HK-2 (cell line): ENCODE data around the gene DPYSL5.
"Not testable (repeated sequence)": the region's sequence is repeated elsewhere in the genome, so short reads cannot be mapped to it uniquely, and the experiment has no call there.

Experiments
- DNase-seq: peaks from one replicate; pipeline ENCODE4 v3.0.0-alpha.2; 2018; ENCODE audit not compliant: unreplicated experiment

DPYSL5 gene

GRCh38 chr2:26847655-26848335 lies at the start of gene DPYSL5:
TSS of gene DPYSL5 (plus strand) at chr2:26848132. CDS start at chr2:26898500, 50,368 bp downstream.
- peak; percentile 65 for DNase-seq

DNA sequence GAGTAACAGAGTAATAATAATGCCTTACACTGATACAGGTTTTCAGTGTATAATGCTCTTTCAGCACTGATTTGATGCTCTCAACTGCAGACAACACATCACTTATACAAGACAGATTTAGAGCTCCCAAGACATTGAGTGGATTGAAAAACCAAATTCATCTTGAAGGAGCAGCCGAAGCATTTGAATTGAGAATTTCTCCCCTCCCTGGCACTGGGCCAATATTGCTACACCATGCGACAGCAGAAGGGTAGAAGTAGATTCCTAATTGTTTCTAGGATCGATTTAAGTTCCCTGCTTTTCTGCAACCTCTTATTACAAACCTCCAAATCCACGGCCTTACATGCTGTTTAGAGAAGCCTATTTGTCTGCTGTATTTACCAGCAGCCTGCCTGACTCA lies 46.6 kb upstream of the DPYSL5 start:
- DNase-seq: no peak

DNA sequence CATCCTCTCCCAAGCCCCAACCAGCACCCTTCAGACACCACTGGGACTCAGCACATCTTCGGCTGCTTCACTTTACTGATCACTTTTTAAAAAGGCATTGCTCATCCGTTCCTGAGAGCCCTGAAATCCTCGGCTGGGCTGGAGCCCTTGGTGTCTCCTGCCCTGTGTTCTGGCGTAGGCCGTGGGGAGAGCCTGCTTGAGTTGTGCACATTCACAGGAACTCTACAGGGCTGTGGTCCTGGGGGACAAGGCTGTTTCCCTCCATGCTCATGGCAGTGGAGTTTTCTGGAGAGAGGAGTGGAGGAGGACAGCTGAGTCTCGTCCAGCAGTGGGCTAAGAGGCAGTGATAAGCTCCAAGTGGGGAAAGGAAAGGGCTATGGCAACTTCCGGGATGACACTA lies 46.1 kb upstream of the DPYSL5 start:
- DNase-seq: no peak

DNA sequence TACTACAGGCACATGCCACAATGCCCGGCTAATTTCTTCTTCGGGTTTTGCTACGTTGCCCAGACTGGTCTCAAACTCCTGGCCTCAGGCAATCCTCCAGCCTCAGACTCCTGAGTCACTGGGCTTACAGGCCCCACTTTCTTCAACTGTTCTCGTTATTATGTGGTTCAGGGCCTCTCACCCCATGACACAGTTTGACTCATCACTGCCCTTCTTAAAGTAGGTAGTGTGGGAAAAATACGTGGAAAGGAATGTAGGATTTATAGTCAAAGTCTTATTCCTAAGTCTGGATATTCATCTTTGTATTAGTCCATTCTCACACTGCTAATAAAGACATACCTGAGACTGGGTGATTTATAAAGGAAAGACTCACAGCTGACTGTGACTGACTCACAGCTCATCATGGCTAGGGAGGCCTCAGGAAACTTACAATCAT lies 42.7 kb upstream of the DPYSL5 start:
- DNase-seq: peak; percentile 77

DNA sequence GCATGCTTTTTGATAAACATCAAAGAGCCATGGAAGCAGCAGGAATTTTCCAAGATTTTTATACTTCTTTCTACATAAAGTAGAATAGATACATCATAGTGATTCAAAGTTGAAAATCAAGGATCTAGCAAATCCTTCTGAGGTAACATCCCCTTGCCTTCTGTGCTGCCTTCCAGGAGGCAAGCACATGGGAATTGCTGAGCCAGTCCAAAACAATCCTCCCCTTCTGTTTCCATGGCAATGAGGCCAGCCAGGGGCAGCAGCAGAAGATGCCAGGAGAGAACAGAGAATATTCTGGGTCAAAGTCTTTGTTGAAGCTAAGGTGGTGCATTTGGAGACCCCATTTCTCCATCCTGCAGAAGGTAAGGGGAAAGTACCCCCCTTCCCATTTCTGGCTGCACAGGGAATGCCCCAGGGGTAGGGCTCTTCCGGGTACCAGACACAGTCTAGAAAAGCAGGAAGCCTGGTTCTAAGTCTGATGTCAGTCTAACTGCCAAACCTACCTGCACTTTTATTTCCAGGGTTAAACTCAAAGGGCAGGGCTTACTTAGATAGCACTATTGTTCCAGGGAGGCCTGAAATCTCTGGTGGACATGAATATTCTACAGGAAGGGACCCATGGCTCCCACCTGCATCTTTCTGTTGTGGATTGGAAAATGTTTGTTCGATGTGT lies 40.0 kb upstream of the DPYSL5 start:
- DNase-seq: no peak

GRCh38 chr2:26809211-26809610 lies 38.7 kb upstream of the DPYSL5 start:
- DNase-seq: no peak

GRCh38 chr2:26809876-26810577 lies 37.9 kb upstream of the DPYSL5 start:
- DNase-seq: no peak

DNA sequence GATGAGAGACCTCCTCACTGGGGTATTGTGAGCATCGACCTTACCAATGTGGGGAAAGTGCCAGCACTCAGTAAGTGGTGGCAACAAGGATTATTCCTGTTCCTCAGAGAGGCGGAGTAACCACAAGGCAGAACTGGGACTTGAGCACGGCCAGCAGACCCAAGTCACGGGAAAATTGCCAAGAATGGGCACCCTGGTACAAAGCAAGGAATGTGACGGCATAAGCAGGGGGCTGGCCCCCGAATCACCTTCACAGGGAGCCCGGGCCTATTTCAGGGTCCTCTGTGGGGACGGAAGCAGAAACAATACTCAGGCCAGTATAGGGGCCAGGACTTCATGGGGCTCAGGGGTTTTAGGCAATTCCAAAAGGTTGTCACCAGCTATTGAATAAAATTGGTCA lies 36.7 kb upstream of the DPYSL5 start:
- DNase-seq: no peak

- DNase-seq: no peak
Observed at GRCh38 chr2:26811791-26812694, 35.9 kb upstream of the DPYSL5 start.

GRCh38 chr2:26812731-26813130 lies 35.2 kb upstream of the DPYSL5 start:
- no peak for DNase-seq

DNA sequence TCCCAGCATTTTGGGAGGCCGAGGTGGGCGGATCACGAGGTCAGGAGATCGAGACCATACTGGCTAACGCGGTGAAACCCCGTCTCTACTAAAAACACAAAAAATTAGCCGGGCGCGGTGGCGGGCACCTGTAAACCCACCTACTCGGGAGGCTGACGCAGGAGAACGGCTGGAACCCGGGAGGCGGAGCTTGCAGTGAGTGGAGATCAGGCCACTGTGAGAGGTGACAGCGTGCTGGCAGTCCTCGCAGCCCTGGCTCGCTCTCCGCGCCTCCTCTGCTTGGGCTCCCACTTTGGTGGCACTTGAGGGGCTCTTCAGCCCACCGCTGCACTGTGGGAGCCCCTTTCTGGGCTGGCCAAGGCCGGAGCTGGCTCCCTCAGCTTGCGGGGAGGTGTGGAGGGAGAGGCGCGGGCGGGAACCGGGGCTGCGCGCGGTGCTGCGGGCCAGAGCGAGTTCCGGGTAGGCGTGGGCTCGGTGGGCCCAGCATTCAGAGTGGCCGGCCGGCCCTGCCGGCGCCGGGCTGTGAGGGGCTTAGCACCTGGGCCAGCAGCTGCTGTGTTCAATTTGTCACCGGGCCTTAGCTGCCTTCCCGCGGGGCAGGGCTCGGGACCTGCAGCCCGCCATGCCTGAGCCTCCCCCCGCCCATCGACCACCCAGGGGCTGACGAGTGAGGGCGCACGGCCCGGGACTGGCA lies 33.7 kb upstream of the DPYSL5 start:
- DNase-seq: not testable (repeated sequence)

GRCh38 chr2:26816893-26817292 lies 31.0 kb upstream of the DPYSL5 start:
- DNase-seq: no peak

DNA sequence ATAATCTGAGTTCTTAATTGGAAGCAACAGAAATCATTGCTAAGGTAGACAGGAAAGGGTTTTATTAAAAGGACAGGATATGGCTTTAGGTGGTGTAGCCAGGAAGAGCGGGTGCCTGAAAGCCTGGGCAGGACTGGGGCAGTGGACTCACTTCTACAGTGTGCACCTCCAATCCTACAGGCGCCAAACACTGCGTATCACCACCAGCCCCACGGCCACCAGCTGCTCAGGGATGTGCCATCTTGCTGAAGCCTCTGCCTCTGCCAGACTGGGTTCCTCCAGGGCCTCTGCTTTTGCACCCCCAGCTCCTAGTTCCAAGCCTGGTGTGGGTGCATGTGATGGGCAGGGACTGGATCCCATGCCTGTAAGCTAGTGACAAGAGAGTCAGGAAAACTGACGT lies 29.7 kb upstream of the DPYSL5 start:
- DNase-seq: no peak

GRCh38 chr2:26818972-26819371 lies 29.0 kb upstream of the DPYSL5 start:
- no peak for DNase-seq

DNA sequence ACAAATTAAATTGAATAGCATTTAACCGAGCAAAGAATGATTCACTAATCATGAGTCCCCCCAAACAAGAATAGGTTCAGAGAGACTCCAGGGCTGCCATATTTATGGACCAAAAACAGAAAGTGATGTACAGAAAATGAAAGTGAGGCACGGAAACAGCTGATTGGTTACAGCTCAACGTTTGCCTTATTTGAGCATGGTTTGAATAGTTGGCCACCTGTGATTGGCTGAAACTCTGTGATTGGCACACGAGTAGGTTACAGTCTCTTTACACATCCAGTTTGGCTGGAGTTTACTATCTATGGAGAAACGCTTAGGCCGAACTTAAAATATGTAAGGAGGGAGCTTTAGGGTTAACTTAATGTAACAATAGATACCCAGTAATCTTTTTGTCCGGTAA lies 27.0 kb upstream of the DPYSL5 start:
- no peak for DNase-seq

- no peak for DNase-seq
Observed at GRCh38 chr2:26822877-26823276, 25.1 kb upstream of the DPYSL5 start.

GRCh38 chr2:26838121-26838906 lies 9.6 kb upstream of the DPYSL5 start:
- DNase-seq: no peak

DNA sequence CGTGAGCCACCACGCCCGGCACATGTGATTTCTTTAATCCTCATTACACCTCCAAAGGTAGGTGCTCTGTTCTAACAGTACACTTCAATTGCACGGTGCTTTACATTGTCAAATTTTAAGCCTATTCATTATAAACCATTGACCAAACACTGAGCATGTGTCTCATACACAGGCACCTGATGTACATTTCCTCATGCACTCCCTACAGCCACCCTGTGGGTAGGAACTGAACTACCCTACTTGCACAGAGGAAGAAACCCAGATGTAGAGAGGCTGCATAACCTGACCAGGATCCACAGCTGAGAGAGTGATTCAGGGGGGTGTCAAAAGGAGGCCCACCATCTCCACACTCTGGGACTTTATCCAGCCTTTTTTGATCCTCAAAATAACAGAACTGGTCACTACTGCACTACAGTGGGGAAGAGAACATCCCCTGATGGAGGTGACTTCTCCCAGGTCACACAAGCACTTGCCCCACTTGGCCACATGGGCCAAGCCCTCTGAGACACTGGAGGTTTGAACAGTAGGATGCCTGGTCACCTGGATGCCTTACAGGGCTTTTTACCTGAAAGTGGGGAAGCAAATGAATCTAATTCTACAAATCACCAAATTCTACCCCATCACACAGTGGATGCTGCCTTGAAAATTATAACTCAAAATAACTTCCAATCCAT lies 6.9 kb upstream of the DPYSL5 start:
- no peak for DNase-seq

- no peak for DNase-seq
Observed at GRCh38 chr2:26843041-26843440, 4.9 kb upstream of the DPYSL5 start.

DNA sequence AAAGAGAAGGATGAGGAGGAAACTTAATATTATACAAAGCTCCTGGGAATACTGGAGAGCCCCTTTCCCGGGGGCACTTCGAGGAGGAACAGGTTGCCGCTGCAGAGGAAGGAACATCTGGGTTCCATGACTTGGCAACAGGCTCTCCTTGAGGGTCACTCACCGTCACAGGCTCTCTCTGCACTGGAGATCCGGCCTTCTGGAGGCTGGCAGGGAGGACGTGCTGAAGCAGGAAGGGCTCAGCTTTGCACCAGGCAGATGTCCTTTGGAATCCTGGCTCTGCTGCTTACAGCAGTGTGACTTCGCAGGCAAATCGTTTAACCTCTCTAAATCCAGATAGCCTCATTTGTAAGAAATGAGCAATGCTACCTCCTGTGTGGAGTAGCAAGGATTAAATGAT lies 2.9 kb upstream of the DPYSL5 start:
- no peak for DNase-seq
